ENCODE measurements around the gene COBL. TPM values are rescaled to one million over a fixed set of nuclear protein-coding genes. Genes with fewer than 3 reads are reported as not detected.

COBL gene
- total and polyA plus RNA-seq, 2 of the 4 experiments (the other 2 are of a cell fraction): under 0.01 TPM; not detected in 1

- Histone ChIP-seq H3K4me1 (ENCODE audit: control insufficient read depth, insufficient read depth, low read length) (no peaks in the 10 kb centered on the region), H4K20me1 (ENCODE audit: insufficient read depth, low read length) (no peaks in the 10 kb centered on the region), H3K4me3 (ENCODE audit: insufficient read depth, low read depth, low read length) (no peak overlapping the region), H3K9me3 (ENCODE audit: control insufficient read depth, insufficient read depth, low read length) (peaks cover 10% of the 10 kb centered on the region), H2AK9ac (replicated peaks; ENCODE audit: low read depth, low read length, poor library complexity) (no peak overlapping the region), H3K36me3 (ENCODE audit: control insufficient read depth, insufficient read depth, low read length) (no peaks in the 10 kb centered on the region), H3K79me1 (ENCODE audit: low read depth in 1 of 2, low read length in 2 of 2) (no peaks in the 10 kb centered on the region), H3K27ac (ENCODE audit: insufficient read depth, low read length) (no peak overlapping the region), H3K14ac (replicated peaks; ENCODE audit: low read depth, low read length) (no peak overlapping the region), H3K18ac (ENCODE audit: low read depth, low read length) (no peak overlapping the region), H3K27me3 (ENCODE audit: control insufficient read depth, insufficient read depth, low read length) (no peaks in the 10 kb centered on the region), H2AK5ac (ENCODE audit: low read depth, low read length) (no peak overlapping the region), H3K4ac (ENCODE audit: low read depth, low read length) (no peak overlapping the region), H2AFZ (replicated peaks; ENCODE audit: low read length, poor library complexity) (no peak overlapping the region), H4K8ac (ENCODE audit: low read depth in 2 of 2, low read length in 2 of 2) (no peak overlapping the region), H2BK120ac (ENCODE audit: low read depth, low read length) (no peak overlapping the region), H3K9me1 (ENCODE audit: insufficient read depth, low read length) (no peaks in the 10 kb centered on the region), H3K9ac (ENCODE audit: low read depth, low read length) (no peak overlapping the region), H3K4me2 (ENCODE audit: low read depth, low read length) (no peak overlapping the region), H3K23ac (ENCODE audit: low read depth, low read length) (no peak overlapping the region), H2BK5ac (ENCODE audit: low read depth, low read length, poor library complexity, severe bottlenecking) (no peak overlapping the region), H2BK20ac (ENCODE audit: low read depth, low read length) (no peak overlapping the region), H2BK15ac (ENCODE audit: low read depth, low read length) (no peak overlapping the region), H4K5ac (ENCODE audit: low read depth, low read length) (no peak overlapping the region), H4K91ac (ENCODE audit: insufficient read depth, low read depth, low read length) (no peak overlapping the region), H3K56ac (ENCODE audit: extremely low read depth, insufficient read depth, low read length) (no peak overlapping the region)
- CTCF ChIA-PET: no interaction called here
- BruUV-seq (replicated peaks): no TSS peak
- TF ChIP-seq CHD1 (IDR thresholded peaks at IDR 0.05; ENCODE audit: low read depth, low read length): no peak
- TF ChIP-seq RFX5 (IDR thresholded peaks at IDR 0.05; ENCODE audit: low read depth, low read length): no peak
- no peak for TF ChIP-seq RAD21 (IDR thresholded peaks at IDR 0.05; ENCODE audit: low read length)
- TF ChIP-seq MXI1 (IDR thresholded peaks at IDR 0.05; ENCODE audit: borderline replicate concordance, low read depth, low read length): no peak
- no peak for TF ChIP-seq CTCF (conservative IDR thresholded peaks at IDR 0.05; ENCODE audit: low read depth, low read length)
- no peak for TF ChIP-seq MAZ (IDR thresholded peaks at IDR 0.05; ENCODE audit: borderline replicate concordance, low read depth, low read length)
- no peak for TF ChIP-seq ELK1 (IDR thresholded peaks at IDR 0.05; ENCODE audit: borderline replicate concordance, low read depth, low read length)
- no peak for TF ChIP-seq CEBPB (IDR thresholded peaks at IDR 0.05; ENCODE audit: low read depth, low read length)
- no peak for TF ChIP-seq SMC3 (IDR thresholded peaks at IDR 0.05; ENCODE audit: low read depth, low read length)
- no peak for TF ChIP-seq FOS (IDR thresholded peaks at IDR 0.05; ENCODE audit: low read depth, low read length)
- no peak for TF ChIP-seq POLR2A (IDR thresholded peaks at IDR 0.05; ENCODE audit: low read depth, low read length)
- TF ChIP-seq RCOR1 (IDR thresholded peaks at IDR 0.05; ENCODE audit: insufficient replicate concordance, low read length): no peak
- TF ChIP-seq BHLHE40 (IDR thresholded peaks at IDR 0.05; ENCODE audit: low read depth, low read length): no peak
- no peak for TF ChIP-seq USF2 (IDR thresholded peaks at IDR 0.05; ENCODE audit: low read depth, low read length)
- no peak for TF ChIP-seq MAFK (IDR thresholded peaks at IDR 0.05; ENCODE audit: low read depth, low read length)
- ATAC-seq (ENCODE audit: low read depth): no peak
- DNase-seq: no peak
- dilution Hi-C loops (cut with HindIII; ENCODE audit: low sequenced_read_pairs, unreplicated experiment) (no loop called here), intact Hi-C loops (cut with micrococcal nuclease) (no loop called here), in situ Hi-C loops (cut with MboI; ENCODE audit: low sequenced_read_pairs) (no loop called here)
- POLR2A ChIA-PET (ENCODE audit: unreplicated experiment): no interaction called here
- WGBS, 2 experiments (ENCODE audit: extremely low coverage in 2 of 2, insufficient read length in 1 of 2): 53% methylated on average over 3 of the region's 10 CpGs; no CpG with 5 or more reads in 1 of the 2 experiments
Measured at GRCh38 chr7:51352174-51353100, 35.8 kb upstream of the COBL start.

All from IMR-90 (cell line).